ENCODE data around the gene PCNX4. TPM values are rescaled to one million over a fixed set of nuclear protein-coding genes. Genes with fewer than 3 reads are reported as not detected.

PCNX4 gene
- total RNA-seq, 2 experiments from 2014 or later: 27.0 to 27.6 TPM

- ATAC-seq (no peak), DNase-seq (no peak)
- POLR2A ChIA-PET: interaction anchor here (0.7 to 1.1 kb wide), 2 partner anchors 10 to 128 kb away, joined by 3 read pairs; no protein-coding TSS in a partner anchor
- peaks cover 16% of the 10 kb centered on the region for H3K36me3 Mint-ChIP-seq (ENCODE audit: low read depth)
- intact Hi-C loops (cut with DNase I, micrococcal nuclease): no loop called here
- no peaks in the 10 kb centered on the region for H3K9me3 Mint-ChIP-seq (ENCODE audit: low read depth)
- CTCF ChIA-PET: interaction anchor here (0.6 to 1.4 kb wide), 3 partner anchors 20 to 196 kb away, joined by 3 read pairs; no protein-coding TSS in a partner anchor
- no peaks in the 10 kb centered on the region for H3K27me3 Mint-ChIP-seq
- peaks cover 59% of the 10 kb centered on the region for H3K4me1 Mint-ChIP-seq
- no peak overlapping the region for H3K27ac Mint-ChIP-seq
- no peak overlapping the region for H3K4me3 Mint-ChIP-seq
Measured at GRCh38 chr14:60160422-60160821, 68.7 kb downstream of the PCNX4 start.

DNA sequence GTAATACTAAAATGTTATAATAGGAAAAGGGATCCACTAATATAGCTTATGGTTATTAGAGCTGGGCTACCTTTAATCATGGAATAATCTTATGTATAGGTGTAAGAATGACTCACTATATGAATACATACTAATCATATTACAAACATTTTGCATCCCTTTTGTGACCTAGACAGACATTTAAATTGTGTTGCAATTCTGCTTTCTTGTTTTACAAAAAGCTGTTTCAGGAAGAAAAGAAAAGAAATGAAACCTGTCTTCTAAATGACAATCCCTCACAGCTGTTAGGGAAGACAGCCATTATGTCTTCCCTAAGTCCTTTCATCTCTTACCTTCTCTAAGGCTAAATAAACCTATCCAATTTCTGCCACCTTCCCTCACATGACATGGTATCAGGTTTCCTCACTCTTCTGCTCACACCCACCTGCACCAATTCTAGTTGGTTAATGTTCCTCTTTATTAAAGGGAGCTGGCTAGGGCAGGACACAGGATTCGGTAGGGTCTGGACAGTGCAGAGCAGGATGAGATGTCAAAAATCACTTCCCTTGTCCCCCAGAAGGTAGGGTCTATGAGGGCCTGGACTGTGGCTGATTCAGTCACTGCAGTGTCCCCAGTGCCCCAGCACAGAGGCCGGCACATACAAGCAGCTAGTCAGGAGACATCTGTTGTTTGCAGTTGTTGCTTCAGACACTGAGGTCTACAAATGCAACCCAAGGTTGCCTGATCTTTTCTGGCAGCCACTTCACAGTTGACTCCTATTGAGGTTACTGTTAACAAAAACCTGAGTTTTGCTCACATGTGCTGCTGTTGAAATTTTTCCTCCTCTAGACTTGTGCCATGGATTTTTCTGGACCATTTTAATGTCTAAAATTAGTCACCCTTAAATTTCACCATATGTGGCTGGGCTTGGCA lies 69.7 kb downstream of the PCNX4 start:
- no peaks in the 10 kb centered on the region for H3K27me3 Mint-ChIP-seq
- no peaks in the 10 kb centered on the region for H3K9me3 Mint-ChIP-seq (ENCODE audit: low read depth)
- H3K4me3 Mint-ChIP-seq: no peak overlapping the region
- intact Hi-C loops (cut with DNase I, micrococcal nuclease): loop anchor here in 1 of 2 experiments (1.0 kb wide), 1 partner anchor 194 kb away; no protein-coding TSS in a partner anchor
- H3K4me1 Mint-ChIP-seq: peaks cover 64% of the 10 kb centered on the region
- DNase-seq: no peak
- ChIA-PET POLR2A (interaction anchor here (0.6 kb wide), 1 partner anchor 1863 kb away, joined by 3 read pairs; the partner anchor contains the start of gene ARID4A), CTCF (interaction anchor here (0.6 to 1.4 kb wide), 5 partner anchors 10 to 197 kb away, joined by 3 to 5 read pairs (median 3); no protein-coding TSS in a partner anchor)
- peaks cover 12% of the 10 kb centered on the region for H3K36me3 Mint-ChIP-seq (ENCODE audit: low read depth)
- H3K27ac Mint-ChIP-seq: peak overlapping the region; percentile 62
- ATAC-seq: no peak

GRCh38 chr14:60163693-60164092 lies 72.0 kb downstream of the PCNX4 start:
- no peaks in the 10 kb centered on the region for H3K27me3 Mint-ChIP-seq
- no peaks in the 10 kb centered on the region for H3K9me3 Mint-ChIP-seq (ENCODE audit: low read depth)
- ChIA-PET POLR2A (no interaction called here), CTCF (interaction anchor here (0.7 to 3.3 kb wide), 3 partner anchors 20 to 167 kb away, joined by 3 to 15 read pairs (median 3); no protein-coding TSS in a partner anchor)
- peaks cover 52% of the 10 kb centered on the region for H3K4me1 Mint-ChIP-seq
- DNase-seq (no peak), ATAC-seq (no peak)
- intact Hi-C loops (cut with DNase I, micrococcal nuclease): loop anchor here in 1 of 2 experiments (2.0 kb wide), 1 partner anchor 19 kb away; no protein-coding TSS in a partner anchor
- peak overlapping the region; percentile 99 for H3K4me3 Mint-ChIP-seq
- peaks cover 8% of the 10 kb centered on the region for H3K36me3 Mint-ChIP-seq (ENCODE audit: low read depth)
- H3K27ac Mint-ChIP-seq: peak overlapping the region; percentile 47

DNA sequence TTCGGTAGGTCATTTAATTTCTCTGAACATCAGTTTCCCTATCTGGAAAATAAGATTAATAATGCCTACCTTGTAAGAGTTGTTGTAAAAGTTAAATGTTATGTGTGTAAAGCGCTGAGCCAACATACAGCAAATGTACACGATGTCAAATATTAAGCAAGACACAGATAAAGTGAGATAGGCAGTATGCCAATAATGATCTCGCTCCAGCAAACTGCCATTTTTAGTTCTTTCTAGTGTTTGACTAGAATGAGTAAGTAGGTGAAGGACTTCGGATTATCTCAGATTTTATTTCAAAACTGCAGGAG lies 72.6 kb downstream of the PCNX4 start:
- H3K27ac Mint-ChIP-seq: peak overlapping the region; percentile 99
- H3K9me3 Mint-ChIP-seq (ENCODE audit: low read depth): no peaks in the 10 kb centered on the region
- H3K36me3 Mint-ChIP-seq (ENCODE audit: low read depth): peaks cover 8% of the 10 kb centered on the region
- no peak for ATAC-seq
- H3K27me3 Mint-ChIP-seq: no peaks in the 10 kb centered on the region
- CTCF ChIA-PET: interaction anchor here (0.7 to 3.3 kb wide), 4 partner anchors 20 to 200 kb away, joined by 3 to 15 read pairs (median 6); no protein-coding TSS in a partner anchor
- DNase-seq: no peak
- POLR2A ChIA-PET: interaction anchor here (1.1 to 1.5 kb wide), 2 partner anchors 13 to 73 kb away, joined by 4 read pairs; partner anchors contain the start of gene PCNX4
- peaks cover 46% of the 10 kb centered on the region for H3K4me1 Mint-ChIP-seq
- intact Hi-C loops (cut with DNase I, micrococcal nuclease): loop anchor here in 1 of 2 experiments (2.0 kb wide), 1 partner anchor 18 kb away; no protein-coding TSS in a partner anchor
- peak overlapping the region; percentile 99 for H3K4me3 Mint-ChIP-seq

GRCh38 chr14:60164712-60165546 lies 73.2 kb downstream of the PCNX4 start, which contains the start of gene DHRS7:
DHRS7 (minus strand) TSS chr14:60165398; CDS start chr14:60165309, 89 bp downstream.
- Mint-ChIP-seq H3K36me3 (ENCODE audit: low read depth) (peaks cover 8% of the 10 kb centered on the region), H3K4me3 (peak within 1 kb of the TSS; percentile 99), H3K4me1 (peaks cover 41% of the 10 kb centered on the region), H3K27me3 (no peaks in the 10 kb centered on the region), H3K9me3 (ENCODE audit: low read depth) (no peaks in the 10 kb centered on the region), H3K27ac (peak within 1 kb of the TSS; percentile 99)
- intact Hi-C loops (cut with DNase I, micrococcal nuclease): loop anchor here (1.0 to 5.0 kb wide), 6 partner anchors 18 to 978 kb away; partner anchors contain the start of genes PCNX4 (in 2 of the 2), DAAM1 (in 1 of the 2), JKAMP (in 1 of the 2) and L3HYPDH (in 1 of the 2)
- CTCF ChIA-PET: interaction anchor here (0.6 to 3.3 kb wide), 10 partner anchors 9 to 200 kb away, joined by 3 to 15 read pairs (median 4); no protein-coding TSS in a partner anchor
- ATAC-seq (peak; percentile 88), DNase-seq (peak; percentile 79)
- POLR2A ChIA-PET: interaction anchor here (1.1 to 1.5 kb wide), 2 partner anchors 13 to 73 kb away, joined by 4 read pairs; partner anchors contain the start of gene PCNX4

GRCh38 chr14:60165547-60165876 lies 73.8 kb downstream of the PCNX4 start:
- intact Hi-C loops (cut with DNase I, micrococcal nuclease): loop anchor here (1.0 to 5.0 kb wide), 6 partner anchors 17 to 978 kb away; partner anchors contain the start of genes PCNX4 (in 2 of the 2), DAAM1 (in 1 of the 2), JKAMP (in 1 of the 2) and L3HYPDH (in 1 of the 2)
- CTCF ChIA-PET: interaction anchor here (0.6 to 3.3 kb wide), 9 partner anchors 9 to 203 kb away, joined by 3 to 15 read pairs (median 4); no protein-coding TSS in a partner anchor
- Mint-ChIP-seq H3K4me3 (peak overlapping the region; percentile 99), H3K27ac (peak overlapping the region; percentile 89), H3K4me1 (peaks cover 38% of the 10 kb centered on the region), H3K27me3 (no peaks in the 10 kb centered on the region), H3K36me3 (ENCODE audit: low read depth) (peaks cover 6% of the 10 kb centered on the region), H3K9me3 (ENCODE audit: low read depth) (no peaks in the 10 kb centered on the region)
- ATAC-seq (peak; percentile 2), DNase-seq (no peak)
- POLR2A ChIA-PET: interaction anchor here (1.1 to 1.5 kb wide), 2 partner anchors 14 to 74 kb away, joined by 4 read pairs; partner anchors contain the start of gene PCNX4

GRCh38 chr14:60166142-60166541 lies 74.4 kb downstream of the PCNX4 start:
- intact Hi-C loops (cut with DNase I, micrococcal nuclease): loop anchor here in 1 of 2 experiments (5.0 kb wide), 1 partner anchor 979 kb away; the partner anchor contains the start of gene DAAM1
- Mint-ChIP-seq H3K27ac (peak overlapping the region; percentile 89), H3K9me3 (ENCODE audit: low read depth) (no peaks in the 10 kb centered on the region), H3K4me1 (peaks cover 33% of the 10 kb centered on the region), H3K4me3 (peak overlapping the region; percentile 99), H3K36me3 (ENCODE audit: low read depth) (peaks cover 6% of the 10 kb centered on the region), H3K27me3 (no peaks in the 10 kb centered on the region)
- POLR2A ChIA-PET: no interaction called here
- DNase-seq: no peak
- ATAC-seq: no peak
- CTCF ChIA-PET: interaction anchor here (0.6 to 3.3 kb wide), 7 partner anchors 10 to 204 kb away, joined by 3 to 15 read pairs (median 4); no protein-coding TSS in a partner anchor

GRCh38 chr14:60169722-60170121 lies 78.0 kb downstream of the PCNX4 start:
- intact Hi-C loops (cut with DNase I, micrococcal nuclease): loop anchor here in 1 of 2 experiments (5.0 kb wide), 1 partner anchor 982 kb away; the partner anchor contains the start of gene DAAM1
- CTCF ChIA-PET: interaction anchor here (0.8 kb wide), 1 partner anchor 13 kb away, joined by 4 read pairs; no protein-coding TSS in a partner anchor
- H3K4me3 Mint-ChIP-seq: no peak overlapping the region
- H3K27me3 Mint-ChIP-seq: peaks cover 2% of the 10 kb centered on the region
- POLR2A ChIA-PET: interaction anchor here (1.0 kb wide), 1 partner anchor 9 kb away, joined by 3 read pairs; no protein-coding TSS in a partner anchor
- no peaks in the 10 kb centered on the region for H3K36me3 Mint-ChIP-seq (ENCODE audit: low read depth)
- ATAC-seq: no peak
- no peak overlapping the region for H3K27ac Mint-ChIP-seq
- DNase-seq: no peak
- peaks cover 12% of the 10 kb centered on the region for H3K4me1 Mint-ChIP-seq
- no peaks in the 10 kb centered on the region for H3K9me3 Mint-ChIP-seq (ENCODE audit: low read depth)

GRCh38 chr14:60170948-60171347 lies 79.2 kb downstream of the PCNX4 start:
- H3K4me1 Mint-ChIP-seq: peaks cover 8% of the 10 kb centered on the region
- DNase-seq (no peak), ATAC-seq (no peak)
- no peak overlapping the region for H3K27ac Mint-ChIP-seq
- no peaks in the 10 kb centered on the region for H3K9me3 Mint-ChIP-seq (ENCODE audit: low read depth)
- H3K27me3 Mint-ChIP-seq: peaks cover 2% of the 10 kb centered on the region
- CTCF ChIA-PET: interaction anchor here (1.1 to 1.8 kb wide), 3 partner anchors 10 to 205 kb away, joined by 6 to 9 read pairs (median 7); no protein-coding TSS in a partner anchor
- no peaks in the 10 kb centered on the region for H3K36me3 Mint-ChIP-seq (ENCODE audit: low read depth)
- POLR2A ChIA-PET: no interaction called here
- intact Hi-C loops (cut with DNase I, micrococcal nuclease): no loop called here
- no peak overlapping the region for H3K4me3 Mint-ChIP-seq

- Mint-ChIP-seq H3K27ac (no peak overlapping the region), H3K36me3 (ENCODE audit: low read depth) (no peaks in the 10 kb centered on the region), H3K4me3 (no peak overlapping the region), H3K9me3 (ENCODE audit: low read depth) (no peaks in the 10 kb centered on the region), H3K4me1 (peaks cover under 1% of the 10 kb centered on the region), H3K27me3 (peaks cover 2% of the 10 kb centered on the region)
- DNase-seq (no peak), ATAC-seq (no peak)
- ChIA-PET CTCF (interaction anchor here (1.1 to 1.8 kb wide), 3 partner anchors 9 to 206 kb away, joined by 6 to 9 read pairs (median 7); no protein-coding TSS in a partner anchor), POLR2A (no interaction called here)
- intact Hi-C loops (cut with DNase I, micrococcal nuclease): no loop called here
Measured at GRCh38 chr14:60171690-60172089, 80.0 kb downstream of the PCNX4 start.

Measured in activated CD4-positive, alpha-beta T cell treated with anti-CD3 and anti-CD28 coated beads for 36 hours (primary cell).